HTR-8/SVneo (cell line): ENCODE measurements around the gene ANKRD36C.
"Not testable (repeated sequence)": the region's sequence is repeated elsewhere in the genome, so short reads cannot be mapped to it uniquely, and the experiment has no call there.

Experiments used
- DNase-seq: peaks from one replicate; pipeline ENCODE4 v3.0.0; 2011; ENCODE audit warnings: low spot score, mixed read lengths; ENCODE audit not compliant: insufficient read length
- FAIRE-seq: peaks from 2 replicates; lab custom pipeline; 2011; peaks lifted over from hg19 to GRCh38; lab: Jason Lieb, UNC

Gene ANKRD36C

DNA sequence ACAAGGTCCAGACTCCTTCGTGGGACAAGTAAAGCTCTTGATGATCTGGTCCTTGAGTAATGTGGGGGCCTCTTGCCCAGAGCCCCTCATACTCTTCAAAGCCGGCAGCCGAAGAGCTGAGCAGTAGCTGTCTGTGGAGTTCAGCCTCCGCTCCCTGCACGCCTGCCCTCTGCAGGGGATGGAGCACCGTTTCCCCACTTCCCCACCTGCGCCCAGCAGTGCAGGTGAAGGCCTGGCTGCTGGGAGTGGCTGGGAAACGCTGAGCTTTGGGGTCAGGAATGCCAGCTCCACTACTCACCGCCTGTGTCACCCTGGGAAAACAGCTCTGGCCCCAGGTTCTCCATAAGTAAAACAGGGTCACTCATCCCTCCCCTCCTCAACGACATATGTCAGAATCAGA lies 18.2 kb upstream of the ANKRD36C start:
- DNase-seq, FAIRE-seq: not testable (repeated sequence)

GRCh38 chr2:96008051-96008450 lies 16.4 kb upstream of the ANKRD36C start:
- FAIRE-seq, DNase-seq: not testable (repeated sequence)

GRCh38 chr2:96006248-96006647 lies 14.6 kb upstream of the ANKRD36C start:
- not testable (repeated sequence) for DNase-seq, FAIRE-seq

DNA sequence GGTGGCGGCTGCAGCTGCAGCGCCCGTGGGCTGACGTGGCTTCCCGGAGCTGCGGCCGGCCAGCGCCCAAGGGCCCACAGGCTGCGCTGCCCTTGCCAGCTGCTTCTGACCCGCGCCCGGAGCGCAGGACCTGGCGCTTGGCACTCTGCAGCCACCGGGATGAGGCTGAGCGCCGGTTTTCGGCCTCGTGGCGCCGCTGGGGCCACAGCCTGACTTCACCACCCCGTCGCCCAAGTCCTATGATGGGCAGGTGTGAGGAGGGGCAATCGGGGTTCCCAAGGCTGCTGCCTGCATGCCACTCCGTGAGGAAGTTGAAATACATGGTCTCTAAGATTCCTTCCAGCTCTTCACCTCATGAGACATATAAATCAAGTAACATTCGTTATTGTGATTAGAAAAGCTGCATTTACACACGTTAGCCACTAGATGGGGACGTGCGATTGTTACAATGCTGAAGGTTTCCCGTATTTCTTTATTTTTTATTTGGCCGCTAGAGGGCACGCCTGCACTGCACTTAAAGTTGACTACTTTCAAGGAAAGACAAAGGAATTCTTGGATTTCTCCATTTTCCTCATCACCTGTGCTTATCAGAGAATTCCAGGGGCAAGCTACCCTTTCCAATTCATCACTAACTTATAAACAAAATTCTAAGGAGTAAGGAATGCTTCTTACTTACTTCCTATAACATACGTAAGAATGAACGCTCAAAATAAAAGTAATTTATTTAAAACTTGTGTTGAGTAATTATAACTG lies 1.1 kb upstream of the ANKRD36C start:
- peak; percentile 57 for DNase-seq
- FAIRE-seq = not testable (repeated sequence)

GRCh38 chr2:95992102-95992501 lies 478 bp upstream of the ANKRD36C start:
- FAIRE-seq, DNase-seq: not testable (repeated sequence)

- not testable (repeated sequence) for DNase-seq, FAIRE-seq
Measured at GRCh38 chr2:95990884-95991283, 740 bp downstream of the ANKRD36C start.

DNA sequence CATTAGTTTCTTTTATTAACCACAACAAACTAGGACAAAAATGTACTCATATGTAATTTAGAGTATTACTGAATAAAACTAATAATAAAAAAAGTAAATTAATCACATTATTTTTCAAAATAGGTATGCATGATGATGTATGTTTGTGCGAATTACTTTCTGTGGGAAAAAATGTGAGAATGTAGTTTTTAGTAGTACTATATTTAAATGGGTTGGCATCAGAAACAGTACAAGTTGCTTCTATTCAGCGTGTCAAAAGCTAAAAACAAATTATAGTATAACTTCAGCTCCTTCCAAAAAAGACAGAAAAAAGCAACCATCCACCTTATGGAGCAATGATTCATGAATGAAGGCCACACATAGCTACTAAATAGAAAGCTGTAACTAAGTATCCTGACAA lies 40.0 kb downstream of the ANKRD36C start:
- not testable (repeated sequence) for FAIRE-seq, DNase-seq

GRCh38 chr2:95948039-95948438 lies 43.6 kb downstream of the ANKRD36C start:
- not testable (repeated sequence) for FAIRE-seq, DNase-seq

DNA sequence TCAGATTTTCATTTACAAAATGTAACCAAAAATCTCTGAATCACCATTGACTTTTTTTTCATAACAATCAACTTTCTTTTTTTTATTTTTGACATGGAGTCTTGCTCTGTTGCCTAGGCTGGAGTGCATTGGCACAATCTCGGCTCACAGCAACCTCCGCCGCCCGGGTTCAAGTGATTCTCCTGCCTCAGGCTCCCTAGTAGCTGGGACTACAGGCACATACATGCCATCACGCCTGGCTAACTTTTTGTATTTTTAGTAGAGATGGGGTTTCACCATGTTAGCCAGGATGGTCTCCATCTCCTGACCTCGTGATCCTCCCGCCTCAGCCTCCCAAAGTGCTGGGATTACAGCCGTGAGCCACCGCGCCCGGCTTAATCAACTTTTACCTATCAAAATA lies 51.7 kb downstream of the ANKRD36C start:
- DNase-seq, FAIRE-seq: not testable (repeated sequence)

DNA sequence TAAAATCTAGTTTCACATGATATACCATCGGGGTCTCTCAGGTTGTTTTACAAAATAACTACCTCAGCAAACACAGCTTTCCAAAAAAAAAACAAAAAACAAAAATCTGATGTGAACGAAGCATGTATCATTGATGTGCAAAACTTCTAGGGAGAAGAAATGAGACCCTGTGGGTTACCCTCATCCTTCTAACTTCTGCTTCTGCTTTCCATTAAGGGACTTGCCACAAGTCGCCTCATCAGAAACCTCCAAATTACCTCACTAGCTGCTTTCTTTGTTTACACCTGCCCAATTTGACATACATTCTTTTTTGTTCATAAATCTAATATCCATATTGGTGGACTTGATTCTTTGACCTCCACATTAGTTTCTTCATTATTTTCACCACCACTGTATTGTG lies 60.9 kb downstream of the ANKRD36C start:
- not testable (repeated sequence) for DNase-seq, FAIRE-seq

GRCh38 chr2:95917007-95917406 lies 74.6 kb downstream of the ANKRD36C start:
- not testable (repeated sequence) for DNase-seq, FAIRE-seq

DNA sequence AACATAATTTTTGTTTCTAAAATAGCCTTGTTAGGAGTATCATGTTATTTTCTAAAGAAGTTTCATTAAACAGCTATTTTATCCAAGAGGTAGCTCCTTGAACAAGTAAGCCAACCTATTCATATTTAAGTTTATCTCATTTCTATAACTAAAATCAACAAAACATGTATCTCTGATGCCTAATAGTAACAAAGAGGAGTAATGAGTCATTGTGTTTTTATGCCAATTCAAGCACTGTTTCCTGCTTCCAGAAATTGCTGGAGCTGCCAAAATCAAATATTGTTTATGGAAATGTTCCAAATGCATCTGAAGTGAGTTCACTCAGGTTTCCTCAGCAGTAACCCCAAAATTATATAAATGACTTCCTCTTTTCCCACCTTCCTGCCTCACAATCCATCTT lies 76.5 kb downstream of the ANKRD36C start:
- DNase-seq, FAIRE-seq: not testable (repeated sequence)

DNA sequence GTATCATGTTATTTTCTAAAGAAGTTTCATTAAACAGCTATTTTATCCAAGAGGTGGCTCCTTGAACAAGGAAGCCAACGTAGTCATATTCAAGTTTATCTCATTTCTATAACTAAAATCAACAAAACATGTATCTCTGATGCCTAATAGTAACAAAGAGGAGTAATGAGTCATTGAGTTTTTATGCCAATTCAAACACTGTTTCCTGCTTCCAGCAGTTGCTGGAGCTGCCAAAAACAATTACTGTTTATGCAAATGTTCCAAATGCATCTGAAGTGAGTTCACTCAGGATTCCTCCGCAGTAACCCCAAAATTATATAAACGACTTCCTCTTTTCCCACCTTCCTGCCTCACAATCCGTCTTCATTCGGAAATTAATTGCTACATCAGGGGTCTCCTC lies 80.2 kb downstream of the ANKRD36C start:
- not testable (repeated sequence) for FAIRE-seq, DNase-seq

DNA sequence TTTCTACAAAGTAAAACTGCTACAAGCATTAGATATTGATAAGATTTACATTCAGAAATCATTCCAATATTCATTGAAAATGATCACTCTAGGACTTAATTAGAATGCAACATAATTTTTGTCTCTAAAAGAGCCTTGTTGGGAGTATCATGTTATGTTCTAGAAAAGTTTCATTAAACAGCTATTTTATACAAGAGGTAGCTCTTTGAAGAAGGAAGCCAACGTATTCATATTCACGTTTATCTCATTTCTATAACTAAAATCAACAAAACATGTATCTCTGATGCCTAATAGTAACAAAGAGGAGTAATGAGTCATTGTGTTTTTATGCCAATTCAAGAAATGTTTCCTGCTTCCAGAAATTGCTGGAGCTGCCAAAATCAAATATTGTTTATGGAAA lies 97.2 kb downstream of the ANKRD36C start:
- DNase-seq, FAIRE-seq: not testable (repeated sequence)

- not testable (repeated sequence) for DNase-seq, FAIRE-seq
Measured at GRCh38 chr2:95867929-95868328, 123.7 kb downstream of the ANKRD36C start.

DNA sequence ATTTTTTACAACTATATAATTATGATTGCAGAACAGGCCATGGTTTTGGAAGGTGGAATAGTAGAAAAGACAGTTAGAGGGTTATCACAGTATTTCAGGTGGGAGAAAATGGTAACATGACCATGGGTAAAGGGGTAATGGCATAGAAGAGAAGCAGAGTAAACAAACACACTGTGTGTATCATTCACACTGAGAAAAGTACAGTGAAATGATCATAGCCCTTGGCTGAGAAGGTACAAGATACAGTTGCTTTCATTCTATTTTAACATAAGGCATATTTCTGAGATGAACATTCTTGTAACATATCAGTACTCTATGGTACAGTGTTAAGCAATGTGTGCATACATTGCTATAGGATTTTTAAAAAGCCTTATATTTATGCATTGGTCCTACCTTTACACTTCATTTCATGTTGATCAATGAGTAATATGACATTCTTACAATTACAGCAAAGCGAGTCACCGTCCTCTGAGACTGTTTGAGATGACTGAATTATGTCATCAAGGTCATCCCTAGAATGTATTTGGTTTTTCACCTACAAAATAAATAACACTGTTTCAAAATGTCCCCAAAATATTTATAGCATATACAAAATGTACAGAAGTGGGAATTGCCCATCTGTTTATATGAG lies 124.5 kb downstream of the ANKRD36C start:
- not testable (repeated sequence) for FAIRE-seq, DNase-seq

DNA sequence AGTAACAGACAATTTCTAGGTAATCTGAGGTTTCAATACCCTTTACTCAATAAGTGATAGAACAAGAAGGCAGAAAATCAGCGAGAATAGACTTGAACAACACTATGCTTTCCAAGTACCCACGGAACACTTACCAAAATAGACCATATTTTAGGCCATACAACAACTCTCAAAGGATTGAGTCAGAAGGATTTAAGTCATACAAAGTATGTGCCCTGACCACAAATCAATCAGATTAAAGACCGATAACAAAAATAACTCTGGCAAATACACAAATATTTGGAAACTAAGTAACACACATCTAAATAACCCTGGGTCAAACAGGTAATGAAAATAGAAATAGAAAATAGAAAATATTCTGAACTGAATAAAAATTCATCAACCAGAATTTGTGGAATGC lies 129.5 kb downstream of the ANKRD36C start:
- DNase-seq, FAIRE-seq: not testable (repeated sequence)

GRCh38 chr2:95836151-95836550 lies 155.5 kb downstream of the ANKRD36C start:
- FAIRE-seq (no peak), DNase-seq (no peak)

DNA sequence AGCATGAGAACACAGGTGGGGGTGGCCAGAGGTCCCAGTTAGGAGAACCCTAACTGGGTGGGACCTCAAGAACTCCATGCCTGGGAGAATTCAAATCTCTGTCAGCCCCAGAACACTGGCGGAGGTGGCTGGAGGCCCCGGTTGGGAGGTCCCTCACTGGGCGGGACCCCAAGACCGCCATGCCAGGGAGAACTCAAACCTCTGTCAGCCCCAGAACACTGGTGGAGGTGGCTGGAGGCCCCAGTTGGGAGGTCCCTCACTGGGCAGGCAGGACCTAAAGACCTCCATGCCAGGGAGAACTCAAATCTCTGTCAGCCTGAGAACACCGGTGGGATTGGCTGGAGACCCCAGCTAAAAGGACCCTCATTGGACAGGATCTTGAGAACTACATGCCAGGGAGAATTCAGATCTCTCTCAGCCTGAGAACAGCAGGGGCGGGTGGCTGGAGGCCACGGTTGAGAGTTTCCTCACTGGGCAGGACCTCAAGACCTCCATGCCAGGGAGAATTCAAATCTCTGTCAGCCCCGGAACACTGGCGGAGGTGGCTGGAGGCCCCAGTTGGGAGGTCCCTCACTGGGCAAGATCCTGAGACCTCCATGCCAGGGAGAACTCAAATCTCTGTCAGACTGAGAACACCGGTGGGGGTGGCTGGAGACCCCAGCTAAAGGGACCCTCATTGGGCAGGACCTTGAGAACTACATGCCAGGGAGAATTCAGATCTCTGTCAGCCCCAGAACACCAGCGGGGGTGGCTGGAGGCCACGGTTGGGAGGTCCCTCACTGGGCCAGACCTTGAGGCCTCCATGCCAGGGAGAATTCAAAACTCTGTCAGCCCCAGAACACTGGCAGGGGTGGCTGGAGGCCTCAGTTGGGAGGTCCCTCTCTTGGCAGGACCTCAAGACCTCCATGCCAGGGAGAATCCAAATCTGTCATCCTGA lies 157.3 kb downstream of the ANKRD36C start:
- not testable (repeated sequence) for DNase-seq, FAIRE-seq

- FAIRE-seq, DNase-seq: not testable (repeated sequence)
Measured at GRCh38 chr2:95824218-95824617, 167.4 kb downstream of the ANKRD36C start.
